Measurements from ENCODE around the gene HNRNPA3.
"Not testable (repeated sequence)": the region's sequence is repeated elsewhere in the genome, so short reads cannot be mapped to it uniquely, and the experiment has no call there.

Gene HNRNPA3

DNA sequence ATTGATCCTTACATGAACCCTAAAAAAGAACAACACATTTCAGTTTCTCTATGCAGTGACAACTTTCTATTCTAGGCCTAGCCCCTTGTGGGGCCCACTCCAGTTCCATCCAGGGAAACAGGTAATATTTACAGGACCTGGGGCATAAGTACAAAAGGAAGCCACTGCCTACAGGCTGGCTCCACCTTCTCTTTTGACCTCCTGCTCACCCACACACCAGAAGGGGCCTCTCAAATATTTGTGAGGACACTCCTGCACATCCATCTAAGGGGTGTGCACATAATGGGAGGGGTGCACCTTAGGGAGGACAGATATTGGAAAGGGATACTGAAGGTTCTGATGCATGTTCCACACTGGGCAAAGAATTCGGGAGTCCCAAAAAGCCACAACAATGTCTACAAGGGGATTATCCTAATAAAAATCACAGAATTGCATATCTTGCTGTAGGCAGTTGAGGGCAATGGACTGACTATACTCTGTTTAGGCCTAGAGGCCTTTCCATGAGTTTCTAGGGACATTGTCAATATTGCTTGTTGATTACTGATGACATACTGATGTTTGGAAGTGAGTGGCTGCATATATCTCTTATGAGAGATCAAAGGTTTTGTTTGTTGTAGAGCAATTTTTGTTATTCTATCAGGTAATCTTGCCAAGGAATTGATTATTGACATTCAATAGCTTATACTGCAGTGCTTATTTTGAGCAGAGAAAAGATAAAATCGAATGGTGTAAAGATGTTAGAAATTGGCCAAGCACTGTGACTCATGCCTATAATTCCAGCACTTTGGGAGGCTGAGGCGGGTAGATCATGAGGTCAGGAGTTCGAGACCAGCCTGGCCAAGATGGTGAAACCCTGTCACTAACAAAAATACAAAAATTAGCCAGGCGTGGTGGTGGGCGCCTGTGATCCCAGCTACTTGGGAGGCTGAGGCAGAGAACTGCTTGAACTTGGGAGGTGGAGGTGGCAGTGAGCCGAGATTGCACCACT is 23.8 kb upstream of the HNRNPA3 start:
- no peak for DNase-seq (ENCODE audit: low read depth, low spot score)

DNA sequence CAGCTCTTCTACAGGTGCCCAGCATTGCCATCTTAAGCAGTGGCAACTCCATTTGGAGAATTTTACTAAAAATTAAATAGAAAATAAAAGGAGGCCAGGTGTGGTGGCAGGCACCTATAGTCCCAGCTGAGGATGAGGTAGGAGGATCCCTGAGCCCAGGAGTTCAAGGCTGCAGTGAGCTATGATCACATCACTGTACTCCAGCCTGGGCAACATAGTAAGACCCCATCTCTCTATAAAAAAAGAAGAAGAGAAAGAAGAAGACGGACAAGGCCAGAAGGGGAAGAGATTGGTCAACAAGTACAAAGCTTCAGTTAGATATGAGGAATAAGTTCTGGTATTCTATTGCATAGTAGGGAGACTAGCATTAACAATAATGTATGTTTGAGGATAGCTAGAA is 21.7 kb upstream of the HNRNPA3 start:
- no peak for DNase-seq (ENCODE audit: low read depth, low spot score)

GRCh38 chr2:177192788-177193187 is 19.8 kb upstream of the HNRNPA3 start:
- DNase-seq (ENCODE audit: low read depth, low spot score): no peak

DNA sequence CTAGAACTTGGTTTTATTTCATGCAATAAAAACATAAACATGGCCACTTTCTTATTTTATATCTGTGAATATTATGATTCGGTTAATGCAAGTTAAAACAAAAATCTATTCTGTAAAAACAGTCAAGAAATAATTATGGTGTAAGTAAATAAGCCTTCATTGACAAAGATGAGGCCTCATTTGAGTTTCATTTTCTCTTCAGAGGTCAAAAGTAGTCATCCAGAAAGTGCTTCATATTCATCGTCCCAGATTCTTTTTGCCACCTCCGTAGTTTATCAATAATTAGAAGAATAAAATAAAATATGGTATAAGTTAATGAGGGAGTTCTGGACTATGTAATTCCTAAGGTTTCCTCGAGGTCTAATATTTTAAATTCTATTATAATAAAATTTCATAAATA is 19.4 kb upstream of the HNRNPA3 start:
- DNase-seq (ENCODE audit: low read depth, low spot score): no peak

DNA sequence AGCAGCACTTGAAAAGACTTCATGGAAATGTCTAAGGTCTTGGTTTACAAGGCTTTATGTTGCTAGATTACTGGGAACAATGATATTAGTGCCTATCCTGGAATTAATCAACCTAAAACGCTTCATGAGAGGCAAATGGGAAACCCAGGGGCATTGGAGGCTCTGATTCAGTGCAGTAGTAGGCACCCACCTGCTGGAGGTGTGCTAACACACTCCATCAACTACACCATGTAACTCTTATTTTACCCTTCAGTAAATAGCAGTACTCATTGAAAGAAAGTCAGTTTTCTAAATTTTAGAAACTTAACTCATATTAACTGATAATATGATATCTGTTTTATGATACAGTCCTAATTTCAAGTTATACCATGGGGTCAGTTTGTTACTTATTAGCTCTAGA is 17.4 kb upstream of the HNRNPA3 start:
- DNase-seq (ENCODE audit: low read depth, low spot score): no peak

DNA sequence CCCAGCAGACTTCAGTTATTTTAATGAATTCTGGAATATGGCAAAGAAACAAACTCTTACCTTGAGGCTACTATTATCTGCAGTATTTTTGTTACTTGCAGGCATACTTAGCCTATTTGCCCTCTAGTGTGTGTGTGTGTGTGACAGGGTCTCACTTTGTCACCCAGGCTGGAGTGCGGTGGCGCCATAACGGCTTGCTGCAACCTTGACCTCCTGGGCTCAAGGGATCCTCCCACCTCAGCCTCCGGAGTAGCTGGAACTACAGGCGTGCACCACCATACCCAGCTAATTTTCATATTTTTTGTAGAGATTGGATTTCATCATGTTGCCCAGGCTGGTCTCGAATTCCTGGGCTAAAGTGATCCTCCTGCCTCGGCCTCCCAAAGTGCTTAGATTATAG is 12.2 kb upstream of the HNRNPA3 start:
- DNase-seq (ENCODE audit: low read depth, low spot score): not testable (repeated sequence)

DNA sequence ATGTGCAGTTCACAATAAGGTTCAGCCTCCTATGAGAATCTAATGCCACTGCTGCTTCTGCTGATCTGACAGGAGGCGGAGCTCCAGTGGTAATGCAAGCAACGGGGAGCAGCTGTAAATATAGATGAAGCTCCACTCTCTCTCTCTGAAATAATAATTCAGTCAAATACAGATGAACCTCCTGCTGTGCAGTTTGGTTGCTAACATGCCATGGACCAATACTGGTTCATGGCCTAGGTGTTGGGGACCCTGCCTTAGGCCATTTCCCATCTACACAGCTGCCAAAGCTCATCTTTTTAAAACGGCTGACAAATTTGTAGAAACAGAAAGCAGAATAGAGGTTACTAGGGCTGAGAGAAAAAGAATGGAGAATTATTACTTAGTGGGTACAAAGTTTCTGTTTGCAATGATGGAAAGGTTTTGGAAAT is 10.7 kb upstream of the HNRNPA3 start:
- no peak for DNase-seq (ENCODE audit: low read depth, low spot score)

DNA sequence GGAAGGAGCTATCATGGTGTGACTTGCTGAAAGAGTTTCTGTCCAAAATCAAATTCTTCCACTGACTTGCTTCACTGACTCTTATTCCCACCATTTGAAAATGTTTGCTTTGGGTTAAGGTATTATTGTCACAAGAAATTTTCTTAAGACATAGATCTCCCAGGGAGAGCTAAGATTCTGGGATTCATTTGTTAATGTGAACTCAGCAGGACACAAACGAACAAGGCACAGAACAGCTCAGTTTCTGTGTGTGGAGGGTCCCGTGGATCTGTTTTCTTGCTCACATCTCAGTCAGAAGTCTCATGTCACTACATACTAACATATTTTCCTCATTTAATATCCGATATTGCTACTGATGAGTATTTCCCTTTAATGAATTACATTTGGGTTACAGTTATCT is 8.2 kb upstream of the HNRNPA3 start:
- no peak for DNase-seq (ENCODE audit: low read depth, low spot score)

GRCh38 chr2:177207101-177207500 is 5.5 kb upstream of the HNRNPA3 start:
- DNase-seq (ENCODE audit: low read depth, low spot score): no peak

DNA sequence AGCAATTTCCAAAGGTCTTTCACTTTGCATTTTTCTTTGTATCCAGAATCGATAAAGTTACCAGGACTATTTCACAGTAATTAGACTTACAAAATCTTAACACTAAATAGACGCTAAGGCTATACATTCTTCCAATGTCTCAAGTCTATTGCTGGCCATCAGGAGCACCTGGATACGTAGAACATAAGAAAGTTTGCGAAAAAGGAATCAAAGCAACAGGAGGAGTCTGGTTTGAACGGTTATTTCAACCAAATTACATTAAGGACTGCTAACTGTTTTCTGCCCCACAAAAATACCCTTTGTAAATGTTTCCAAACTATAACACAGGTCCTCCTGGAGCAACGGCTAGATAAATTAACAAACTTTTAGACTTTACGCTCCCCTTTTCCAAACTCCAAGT is 1.4 kb upstream of the HNRNPA3 start:
- DNase-seq (ENCODE audit: low read depth, low spot score): no peak

GRCh38 chr2:177211576-177212105 is 953 bp upstream of the HNRNPA3 start:
- DNase-seq (ENCODE audit: low read depth, low spot score): no peak

- peak; percentile 28 for DNase-seq (ENCODE audit: low read depth, low spot score)
Measured at GRCh38 chr2:177212891-177213856, 580 bp downstream of the HNRNPA3 start.

DNA sequence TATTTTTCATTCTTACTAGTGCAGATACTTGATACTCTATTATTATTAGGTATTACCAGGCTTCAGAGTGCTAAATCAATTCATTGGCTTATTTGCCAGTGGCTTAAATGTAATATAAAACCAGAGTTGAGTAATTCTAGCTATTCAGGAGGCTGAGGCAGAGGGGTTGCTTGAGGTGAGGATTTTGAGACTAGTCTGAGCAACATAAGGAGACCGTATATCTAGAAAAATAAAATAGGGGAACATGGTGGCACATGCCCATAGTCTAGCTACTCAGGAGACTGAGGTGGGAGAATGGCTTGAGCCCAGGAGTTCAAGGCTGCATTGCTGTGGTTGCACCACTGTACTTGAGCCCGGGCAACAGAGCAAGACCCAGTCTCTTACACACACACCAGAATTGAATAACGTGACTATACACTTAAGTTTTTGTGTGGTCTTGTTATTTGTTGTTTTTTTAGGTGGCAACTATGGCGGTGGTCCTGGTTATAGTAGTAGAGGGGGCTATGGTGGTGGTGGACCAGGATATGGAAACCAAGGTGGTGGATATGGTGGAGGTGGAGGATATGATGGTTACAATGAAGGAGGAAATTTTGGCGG is 4.8 kb downstream of the HNRNPA3 start:
- no peak for DNase-seq (ENCODE audit: low read depth, low spot score)

- not testable (repeated sequence) for DNase-seq (ENCODE audit: low read depth, low spot score)
Measured at GRCh38 chr2:177219787-177220186, 7.2 kb downstream of the HNRNPA3 start.

DNA sequence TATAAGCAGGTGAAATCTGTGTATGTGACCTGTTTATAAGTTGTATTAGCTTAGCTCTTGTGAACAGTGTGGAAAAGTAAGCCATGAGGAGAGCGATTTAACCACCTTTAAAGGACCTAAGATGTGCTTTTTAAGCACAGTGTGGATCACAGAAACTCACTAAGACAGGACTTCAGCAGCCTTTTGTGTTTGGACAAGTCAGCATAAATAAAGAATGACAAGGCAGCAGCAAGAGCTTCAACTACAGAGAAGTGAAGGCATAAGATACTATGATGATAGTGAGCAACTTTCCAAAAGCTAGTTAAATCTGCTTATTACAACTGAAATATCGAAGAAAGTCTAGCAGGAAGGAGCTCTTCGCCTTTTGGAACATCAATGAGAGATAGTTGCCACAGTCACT is 8.9 kb downstream of the HNRNPA3 start:
- DNase-seq (ENCODE audit: low read depth, low spot score): no peak

GRCh38 chr2:177221970-177222369 is 9.4 kb downstream of the HNRNPA3 start:
- DNase-seq (ENCODE audit: low read depth, low spot score): no peak

- not testable (repeated sequence) for DNase-seq (ENCODE audit: low read depth, low spot score)
Measured at GRCh38 chr2:177223436-177223835, 10.8 kb downstream of the HNRNPA3 start.

- DNase-seq (ENCODE audit: low read depth, low spot score): no peak
Measured at GRCh38 chr2:177225965-177226360, 13.4 kb downstream of the HNRNPA3 start.

GRCh38 chr2:177229442-177230242 is 17.0 kb downstream of the HNRNPA3 start:
- no peak for DNase-seq (ENCODE audit: low read depth, low spot score)

DNA sequence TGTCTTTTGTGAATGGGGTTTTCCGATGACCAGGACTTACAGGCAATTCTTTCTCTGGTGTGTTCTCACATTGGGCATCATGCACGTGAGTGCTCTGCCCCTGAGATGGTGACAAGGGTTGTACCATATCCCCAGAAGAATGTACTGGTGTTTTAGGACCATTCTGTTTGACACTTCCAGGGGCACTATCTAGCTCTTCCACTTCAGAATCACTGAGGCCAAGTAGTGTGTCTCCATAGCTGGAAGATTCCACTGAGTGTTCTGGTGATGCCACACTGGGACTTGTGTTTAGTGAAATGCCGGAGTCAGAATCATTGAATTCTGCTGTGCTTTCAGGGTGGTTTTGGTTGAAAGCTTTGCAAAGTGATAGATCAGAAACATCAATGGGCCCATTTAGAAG is 18.7 kb downstream of the HNRNPA3 start:
- DNase-seq (ENCODE audit: low read depth, low spot score): no peak
